Suprapubic skin (tissue), 4 donors: ENCODE measurements around the gene IQSEC1. TPM values are rescaled to one million over a fixed set of nuclear protein-coding genes. Genes with fewer than 3 reads are reported as not detected.

Experiments
- DNase-seq, 2 donors: peaks; one replicate each; pipeline ENCODE4 v3.0.0-alpha.2; 2019; ENCODE audit warnings: low spot score in 2 of 2
- H3K27ac ChIP-seq: fragments of 200-600 bp; sonication (generic); one replicate; pipeline ENCODE4 v1.5.1; 2019
- H3K27me3 ChIP-seq: fragments of 200-600 bp; sonication (generic); one replicate; pipeline ENCODE4 v1.5.1; 2019
- H3K36me3 ChIP-seq: fragments of 200-600 bp; sonication (generic); one replicate; pipeline ENCODE4 v1.5.1; 2019
- H3K4me1 ChIP-seq: fragments of 200-600 bp; sonication (generic); one replicate; pipeline ENCODE4 v1.5.1; 2019
- H3K4me3 ChIP-seq: fragments of 200-600 bp; sonication (generic); one replicate; pipeline ENCODE4 v1.5.1; 2019; ENCODE audit warnings: mild to moderate bottlenecking
- H3K9me3 ChIP-seq: fragments of 200-600 bp; sonication (generic); one replicate; pipeline ENCODE4 v1.5.1; 2019
- EP300 ChIP-seq: sonication (generic); formaldehyde crosslinking; IDR thresholded peaks from one replicate; pipeline ENCODE4 v1.6.1; 2017; ENCODE audit warnings: antibody characterized with exemption
- POLR2A ChIP-seq, 2 donors: fragments of 450-650 bp; IDR thresholded peaks; one replicate each; pipeline ENCODE4 v1.6.1; 2017; ENCODE audit warnings: antibody characterized with exemption in 2 of 2, mild to moderate bottlenecking in 2 of 2, moderate library complexity in 2 of 2
- POLR2AphosphoS5 ChIP-seq, 3 donors: sonication (generic); formaldehyde crosslinking; IDR thresholded peaks; one replicate each; pipeline ENCODE4 v1.6.1; 2017; ENCODE audit warnings: antibody characterized with exemption in 3 of 3
- WGBS: methylation state at CpG from one replicate; pipeline ENCODE4 v1.1.5; 2018; 5-methylcytosine and 5-hydroxymethylcytosine counted together
- total RNA-seq, 4 donors: library from RNA; depleted of rRNA; stranded (reverse); fragments of >200 nt; gene quantifications; one replicate each; pipeline ENCODE4 v1.1.0, GENCODE V29; 2016
- TF ChIP-seq, protein P1 (sequence below), 2 donors: fragments of 200-600 bp in 1 of 2; fragments of 450-650 bp in 1 of 2; sonication (generic) in 1 of 2; IDR thresholded peaks; one replicate each; pipeline ENCODE4 v1.5.1; 2016 to 2019; ENCODE audit warnings: antibody characterized with exemption in 2 of 2, mild to moderate bottlenecking in 1 of 2, moderate library complexity in 1 of 2

The IQSEC1 gene
- total RNA-seq, 4 donors from 2014 or later, result 26.7 to 52.4 (median 35.5) TPM

DNA sequence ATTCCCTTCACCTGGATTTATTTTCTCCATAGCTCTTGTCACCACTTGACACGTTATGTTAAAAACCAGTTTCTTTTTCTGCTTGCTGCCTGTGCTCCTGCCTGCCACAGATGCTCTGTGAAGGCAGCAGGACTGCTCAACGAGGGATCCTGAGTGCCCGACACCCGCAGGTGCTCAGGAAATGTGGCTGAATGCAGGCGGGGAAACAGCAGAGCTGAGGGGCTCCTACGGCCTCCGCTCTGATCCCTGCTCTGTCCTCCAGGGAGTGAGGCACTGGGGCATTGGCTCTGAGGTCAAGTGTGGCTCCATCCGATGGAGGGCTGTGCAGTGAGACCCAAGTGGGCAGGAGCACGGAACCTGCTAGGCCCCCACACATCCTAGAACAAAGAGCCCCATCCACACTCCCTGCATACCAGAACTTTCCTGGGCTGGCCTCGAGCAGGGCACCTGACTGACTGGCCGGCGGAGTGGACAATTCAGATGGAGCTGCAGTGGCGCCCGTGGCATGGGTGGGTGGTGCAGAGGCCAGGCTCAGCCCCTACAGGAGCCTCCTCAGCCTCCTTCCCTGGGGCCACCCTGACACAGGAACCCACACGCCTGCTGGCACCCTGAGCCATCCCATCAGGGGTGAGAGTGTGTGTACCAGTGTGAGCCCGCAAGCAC lies 27.9 kb downstream of the IQSEC1 start:
- H3K27me3 ChIP-seq, result no peaks in the 10 kb centered on the region
- no peaks in the 10 kb centered on the region for H3K36me3 ChIP-seq
- WGBS, result 86% methylated on average over 12 of the region's 16 CpGs
- H3K4me1 ChIP-seq, result peaks cover 13% of the 10 kb centered on the region
- DNase-seq, result no peak
- TF ChIP-seq EP300 (no peak), POLR2AphosphoS5 (IDR thresholded peaks at IDR 0.05) (no peak), POLR2A (IDR thresholded peaks at IDR 0.05) (no peak)
- TF ChIP-seq, protein P1, sequence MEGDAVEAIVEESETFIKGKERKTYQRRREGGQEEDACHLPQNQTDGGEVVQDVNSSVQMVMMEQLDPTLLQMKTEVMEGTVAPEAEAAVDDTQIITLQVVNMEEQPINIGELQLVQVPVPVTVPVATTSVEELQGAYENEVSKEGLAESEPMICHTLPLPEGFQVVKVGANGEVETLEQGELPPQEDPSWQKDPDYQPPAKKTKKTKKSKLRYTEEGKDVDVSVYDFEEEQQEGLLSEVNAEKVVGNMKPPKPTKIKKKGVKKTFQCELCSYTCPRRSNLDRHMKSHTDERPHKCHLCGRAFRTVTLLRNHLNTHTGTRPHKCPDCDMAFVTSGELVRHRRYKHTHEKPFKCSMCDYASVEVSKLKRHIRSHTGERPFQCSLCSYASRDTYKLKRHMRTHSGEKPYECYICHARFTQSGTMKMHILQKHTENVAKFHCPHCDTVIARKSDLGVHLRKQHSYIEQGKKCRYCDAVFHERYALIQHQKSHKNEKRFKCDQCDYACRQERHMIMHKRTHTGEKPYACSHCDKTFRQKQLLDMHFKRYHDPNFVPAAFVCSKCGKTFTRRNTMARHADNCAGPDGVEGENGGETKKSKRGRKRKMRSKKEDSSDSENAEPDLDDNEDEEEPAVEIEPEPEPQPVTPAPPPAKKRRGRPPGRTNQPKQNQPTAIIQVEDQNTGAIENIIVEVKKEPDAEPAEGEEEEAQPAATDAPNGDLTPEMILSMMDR (IDR thresholded peaks at IDR 0.05), result no peak
- H3K4me3 ChIP-seq, result no peak overlapping the region
- no peak overlapping the region for H3K27ac ChIP-seq
- H3K9me3 ChIP-seq, result no peaks in the 10 kb centered on the region

DNA sequence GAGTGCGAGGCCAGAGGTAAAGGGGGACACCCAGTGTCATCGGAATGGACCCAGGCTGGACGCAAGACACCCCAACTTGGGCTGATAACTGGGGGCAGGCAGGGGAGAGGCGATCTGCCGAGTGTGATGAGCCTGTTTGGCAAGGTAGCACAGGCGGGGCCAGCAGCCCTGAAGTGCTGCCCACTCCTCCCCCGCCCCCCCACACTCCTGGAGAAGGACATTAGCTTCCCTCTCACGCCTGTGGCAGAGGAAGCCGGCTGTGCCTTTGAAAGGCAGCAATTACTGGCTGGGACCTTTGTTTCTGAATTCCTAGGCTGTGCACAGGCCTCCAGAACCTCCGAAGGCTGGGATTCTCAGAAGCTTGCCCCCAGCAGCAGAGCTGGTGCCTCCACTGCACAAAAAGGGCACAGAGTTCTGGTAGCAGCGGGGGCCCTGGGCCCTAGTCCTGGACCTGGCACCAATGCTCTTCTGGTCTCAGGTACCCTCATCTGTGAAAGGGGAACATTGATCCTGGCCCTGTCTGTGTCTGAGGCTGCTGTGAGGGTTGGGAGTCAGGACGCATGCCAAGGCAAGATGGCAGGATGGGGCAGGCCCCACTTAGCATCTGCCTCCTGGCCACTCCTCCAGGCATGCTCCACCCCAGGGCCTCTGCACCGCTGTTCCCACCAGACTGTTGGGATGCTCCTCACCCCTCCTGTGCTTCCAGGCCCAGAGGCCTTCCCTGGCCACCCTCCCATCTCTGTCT lies 28.6 kb downstream of the IQSEC1 start:
- Histone ChIP-seq H3K36me3 (no peaks in the 10 kb centered on the region), H3K4me1 (peaks cover 13% of the 10 kb centered on the region), H3K27ac (no peak overlapping the region), H3K27me3 (no peaks in the 10 kb centered on the region), H3K4me3 (no peak overlapping the region), H3K9me3 (no peaks in the 10 kb centered on the region)
- DNase-seq, result no peak
- no peak for TF ChIP-seq POLR2A (IDR thresholded peaks at IDR 0.05)
- TF ChIP-seq POLR2AphosphoS5 (IDR thresholded peaks at IDR 0.05), result no peak
- TF ChIP-seq EP300, result no peak
- TF ChIP-seq, protein P1 (IDR thresholded peaks at IDR 0.05), result no peak
- 86% methylated on average over 4 of the region's 13 CpGs for WGBS

DNA sequence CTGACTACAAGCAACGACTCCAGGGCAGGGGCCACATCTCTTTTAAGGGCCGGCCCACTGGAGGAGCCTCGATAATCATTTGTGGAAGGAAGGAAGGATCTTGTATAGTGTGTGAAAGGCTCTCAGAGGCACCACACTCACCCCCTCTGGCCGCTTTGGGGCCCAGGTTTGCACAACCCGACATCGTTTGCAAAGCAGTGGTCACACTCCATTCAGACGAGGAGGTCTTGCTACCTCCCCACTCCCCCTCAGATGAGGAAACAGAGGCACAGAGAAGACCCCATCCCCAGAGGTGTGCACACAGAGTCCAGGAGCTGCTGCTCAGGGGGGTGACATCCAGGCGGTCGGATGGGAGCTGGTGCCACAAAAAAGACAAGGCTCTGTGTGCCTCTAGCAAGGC lies 29.6 kb downstream of the IQSEC1 start:
- Histone ChIP-seq H3K27me3 (no peaks in the 10 kb centered on the region), H3K4me3 (no peak overlapping the region), H3K27ac (no peak overlapping the region), H3K4me1 (peaks cover 13% of the 10 kb centered on the region), H3K9me3 (no peaks in the 10 kb centered on the region), H3K36me3 (no peaks in the 10 kb centered on the region)
- TF ChIP-seq POLR2A (IDR thresholded peaks at IDR 0.05) (no peak), EP300 (no peak), POLR2AphosphoS5 (IDR thresholded peaks at IDR 0.05) (no peak)
- TF ChIP-seq, protein P1 (IDR thresholded peaks at IDR 0.05), result no peak
- WGBS, result 89% methylated on average over 9 of the region's 9 CpGs
- DNase-seq, result no peak

DNA sequence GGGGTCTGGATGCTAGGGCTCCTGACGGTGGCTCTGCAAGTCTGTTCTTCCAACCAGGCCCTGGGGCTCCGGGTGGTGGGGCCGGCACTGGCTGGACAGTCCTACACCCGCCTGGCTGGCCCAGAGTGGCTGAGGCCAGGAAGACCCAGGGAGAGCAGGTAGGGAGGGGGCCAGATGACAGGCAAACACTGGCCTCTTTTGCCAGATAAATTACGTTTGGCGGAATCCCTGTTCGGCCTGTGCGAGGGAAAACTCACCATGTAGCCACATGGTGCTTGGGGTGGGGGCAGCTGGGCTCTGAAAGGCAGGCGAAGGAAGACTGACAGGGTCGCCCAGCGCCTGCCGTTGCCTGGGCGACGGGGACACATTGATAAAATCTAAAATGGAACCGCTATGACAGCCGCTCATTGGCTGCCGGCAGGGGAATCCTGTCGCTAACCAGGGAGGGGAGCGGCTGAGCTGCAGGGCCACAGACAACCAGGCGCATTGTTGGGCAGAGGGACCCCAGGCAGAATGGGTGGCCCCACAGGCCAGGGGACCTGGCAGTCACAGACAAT lies 30.4 kb downstream of the IQSEC1 start:
- Histone ChIP-seq H3K4me1 (peaks cover 13% of the 10 kb centered on the region), H3K27ac (no peak overlapping the region), H3K9me3 (no peaks in the 10 kb centered on the region), H3K4me3 (no peak overlapping the region), H3K36me3 (no peaks in the 10 kb centered on the region), H3K27me3 (no peaks in the 10 kb centered on the region)
- no peak for DNase-seq
- TF ChIP-seq POLR2A (IDR thresholded peaks at IDR 0.05), result no peak
- TF ChIP-seq, protein P1 (IDR thresholded peaks at IDR 0.05), result no peak
- no peak for TF ChIP-seq EP300
- no peak for TF ChIP-seq POLR2AphosphoS5 (IDR thresholded peaks at IDR 0.05)
- 96% methylated on average over 16 of the region's 20 CpGs for whole genome bisulfite sequencing

DNA sequence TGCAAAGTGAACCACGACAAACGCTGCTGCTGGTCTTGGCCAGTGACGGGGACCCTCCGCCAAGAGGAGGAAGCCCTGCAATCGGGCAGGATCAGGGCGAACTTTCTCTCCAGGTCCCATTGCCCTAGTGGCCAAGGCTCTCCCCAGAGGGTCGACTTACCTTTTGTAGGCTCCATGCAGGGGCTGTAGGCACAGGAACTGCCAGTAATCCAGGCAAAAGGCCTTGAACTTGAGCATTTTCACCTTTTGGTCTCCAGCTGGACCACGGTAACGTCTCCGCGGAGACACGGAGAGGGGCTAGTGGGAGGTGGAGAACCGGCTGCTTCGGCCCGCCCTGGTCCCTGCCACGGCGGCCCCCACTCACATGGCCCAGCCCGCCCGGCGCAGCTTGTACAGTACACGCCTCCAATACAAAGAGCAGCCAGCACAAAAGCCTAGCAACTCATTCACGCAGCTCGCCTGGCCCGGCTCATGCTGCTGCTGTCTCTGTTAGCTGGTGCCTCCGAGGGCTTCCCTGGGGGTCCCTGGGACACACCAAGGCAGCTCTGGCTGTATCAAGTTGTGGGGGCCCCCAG lies 31.0 kb downstream of the IQSEC1 start:
- no peaks in the 10 kb centered on the region for H3K36me3 ChIP-seq
- H3K27me3 ChIP-seq, result no peaks in the 10 kb centered on the region
- DNase-seq, result no peak
- H3K4me3 ChIP-seq, result no peak overlapping the region
- no peaks in the 10 kb centered on the region for H3K9me3 ChIP-seq
- 96% methylated on average over 13 of the region's 25 CpGs for WGBS
- TF ChIP-seq POLR2AphosphoS5 (IDR thresholded peaks at IDR 0.05) (no peak), POLR2A (IDR thresholded peaks at IDR 0.05) (no peak), EP300 (no peak)
- TF ChIP-seq, protein P1 (IDR thresholded peaks at IDR 0.05), result no peak
- peaks cover 13% of the 10 kb centered on the region for H3K4me1 ChIP-seq
- no peak overlapping the region for H3K27ac ChIP-seq
